HPDE6-E6E7 (cell line): ENCODE data around the gene DBNDD2.

Source experiments
- DNase-seq: peaks from one replicate; pipeline ENCODE4 v3.0.0; 2011; ENCODE audit warnings: missing footprints; ENCODE audit errors: extremely low spot score

Gene DBNDD2

GRCh38 chr20:45449528-45449927 is 41.4 kb downstream of the DBNDD2 start:
- no peak for DNase-seq

- DNase-seq = no peak
These were observed 42.2 kb downstream of the DBNDD2 start for GRCh38 chr20:45450097-45450818.

GRCh38 chr20:45452238-45452637 is 44.1 kb downstream of the DBNDD2 start:
- DNase-seq = no peak

- DNase-seq = no peak
These were observed 44.9 kb downstream of the DBNDD2 start for GRCh38 chr20:45452772-45453691.

GRCh38 chr20:45456632-45457031 is 48.5 kb downstream of the DBNDD2 start:
- DNase-seq = no peak

- DNase-seq = no peak
These were observed 51.5 kb downstream of the DBNDD2 start for GRCh38 chr20:45459606-45460005.
